Dendritic cell treated with granulocyte-macrophage colony-stimulating factor and Interleukin-4, amounts not matched to agents 40 ng/mL and 50 ng/mL, for 4 days (primary cell): ENCODE measurements around the gene RYR2.

Source experiments
- H3K27ac Mint-ChIP-seq: one replicate; pipeline ENCODE4 v1.8.0; 2022; ENCODE audit warnings: mild to moderate bottlenecking, mixed read lengths
- H3K27me3 Mint-ChIP-seq: one replicate; pipeline ENCODE4 v1.8.0; 2022; ENCODE audit warnings: mild to moderate bottlenecking, mixed read lengths
- H3K36me3 Mint-ChIP-seq: one replicate; pipeline ENCODE4 v1.8.0; 2022; ENCODE audit warnings: low read depth, mixed read lengths
- H3K4me1 Mint-ChIP-seq: one replicate; pipeline ENCODE4 v1.8.0; 2022; ENCODE audit warnings: low read depth, mixed read lengths
- H3K4me3 Mint-ChIP-seq: one replicate; pipeline ENCODE4 v1.8.0; 2022; ENCODE audit warnings: mild to moderate bottlenecking, moderate library complexity, mixed read lengths
- H3K9me3 Mint-ChIP-seq: one replicate; pipeline ENCODE4 v1.8.0; 2022; ENCODE audit warnings: mixed read lengths
- intact Hi-C: fragments of 100-400 bp; cut with micrococcal nuclease; formaldehyde crosslinking; loops from one replicate; pipeline ENCODE4 v1.15.0; 2022

Gene RYR2

DNA sequence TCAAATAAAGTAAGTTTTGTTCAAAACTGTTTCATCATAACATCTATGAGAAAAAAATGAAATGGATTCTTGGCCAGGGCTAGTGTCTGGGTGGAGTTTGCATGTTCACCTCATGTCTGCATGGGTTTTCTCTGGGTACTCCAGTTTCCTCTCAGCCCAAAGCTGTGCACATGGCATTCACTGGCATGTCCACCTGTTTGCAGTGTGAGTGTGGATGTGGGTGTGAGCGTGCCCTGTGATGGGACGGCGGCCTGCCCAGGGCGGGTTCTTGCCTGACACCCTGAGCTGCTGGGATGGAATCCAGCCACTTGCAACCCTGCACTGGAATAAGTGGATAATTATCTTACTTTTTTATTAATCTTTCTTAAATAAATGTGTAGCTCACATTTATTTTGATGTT lies 185.5 kb downstream of the RYR2 start:
- no peaks in the 10 kb centered on the region for H3K4me1 Mint-ChIP-seq
- H3K27me3 Mint-ChIP-seq: no peaks in the 10 kb centered on the region
- intact Hi-C loops: no loop called here
- no peaks in the 10 kb centered on the region for H3K9me3 Mint-ChIP-seq
- no peaks in the 10 kb centered on the region for H3K36me3 Mint-ChIP-seq
- no peak overlapping the region for H3K4me3 Mint-ChIP-seq
- H3K27ac Mint-ChIP-seq: no peak overlapping the region

DNA sequence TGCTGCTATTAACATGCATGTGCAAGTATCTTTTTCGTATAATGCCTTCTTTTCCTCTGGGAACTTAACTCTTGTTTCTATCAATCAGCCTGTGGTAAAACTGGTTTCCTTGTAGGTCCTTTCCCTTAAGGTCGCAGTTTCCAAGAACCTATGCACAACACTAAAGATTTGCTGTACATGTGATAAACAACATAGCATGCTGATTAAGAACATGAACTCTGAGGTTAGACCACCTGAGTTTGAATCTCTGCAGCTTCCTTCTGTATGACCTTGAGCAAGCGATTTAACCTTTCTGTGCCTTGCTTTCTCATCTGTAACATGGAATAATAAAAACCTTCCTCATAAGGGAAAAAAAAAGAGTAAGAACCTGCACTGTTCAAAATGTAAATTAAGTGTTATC lies 186.4 kb downstream of the RYR2 start:
- Mint-ChIP-seq H3K27me3 (no peaks in the 10 kb centered on the region), H3K27ac (no peak overlapping the region), H3K4me3 (no peak overlapping the region), H3K9me3 (no peaks in the 10 kb centered on the region), H3K36me3 (no peaks in the 10 kb centered on the region), H3K4me1 (no peaks in the 10 kb centered on the region)
- intact Hi-C loops: no loop called here

DNA sequence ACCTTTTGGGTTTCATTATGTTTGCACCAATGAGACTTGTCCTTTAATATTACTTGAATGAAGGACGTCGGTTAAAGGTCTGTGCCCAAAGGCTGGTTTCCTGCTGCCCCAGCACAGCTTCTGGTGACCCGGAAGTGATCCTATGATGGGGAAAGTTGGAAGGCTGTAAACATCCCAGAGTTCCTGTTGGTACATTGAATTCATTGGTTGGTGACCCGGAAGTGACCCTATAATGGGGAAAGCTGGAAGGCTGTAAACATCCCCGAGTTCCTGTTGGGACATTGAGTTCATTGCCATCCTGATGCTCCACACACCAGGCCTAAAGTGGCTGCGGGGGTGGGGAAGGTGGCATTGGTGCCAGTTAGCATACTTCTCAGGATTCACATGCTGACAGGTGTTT lies 187.3 kb downstream of the RYR2 start:
- Mint-ChIP-seq H3K36me3 (no peaks in the 10 kb centered on the region), H3K4me1 (no peaks in the 10 kb centered on the region), H3K27ac (no peak overlapping the region), H3K27me3 (no peaks in the 10 kb centered on the region), H3K4me3 (no peak overlapping the region), H3K9me3 (no peaks in the 10 kb centered on the region)
- intact Hi-C loops: no loop called here

DNA sequence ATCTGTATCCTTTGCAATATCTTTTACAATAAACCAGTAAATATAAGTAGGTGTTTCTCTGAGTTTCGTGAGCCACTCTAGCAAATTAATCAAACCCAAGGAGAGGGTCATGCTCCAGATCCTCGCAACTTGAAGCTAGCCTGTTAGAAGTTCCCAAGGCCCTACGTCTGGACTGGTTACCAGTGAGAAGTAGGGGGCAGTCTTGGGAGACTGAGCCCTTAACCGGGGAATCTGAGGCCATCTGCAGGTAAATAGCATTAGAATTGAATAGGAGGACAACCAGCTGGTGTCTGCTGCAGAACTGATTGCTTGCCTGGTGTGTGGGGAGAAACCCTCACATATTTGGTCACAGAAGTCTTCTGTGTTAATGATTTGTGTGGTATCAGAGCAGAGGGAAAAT lies 190.5 kb downstream of the RYR2 start:
- no peaks in the 10 kb centered on the region for H3K4me1 Mint-ChIP-seq
- intact Hi-C loops: no loop called here
- H3K9me3 Mint-ChIP-seq: no peaks in the 10 kb centered on the region
- H3K27ac Mint-ChIP-seq: no peak overlapping the region
- no peak overlapping the region for H3K4me3 Mint-ChIP-seq
- H3K27me3 Mint-ChIP-seq: no peaks in the 10 kb centered on the region
- H3K36me3 Mint-ChIP-seq: no peaks in the 10 kb centered on the region

DNA sequence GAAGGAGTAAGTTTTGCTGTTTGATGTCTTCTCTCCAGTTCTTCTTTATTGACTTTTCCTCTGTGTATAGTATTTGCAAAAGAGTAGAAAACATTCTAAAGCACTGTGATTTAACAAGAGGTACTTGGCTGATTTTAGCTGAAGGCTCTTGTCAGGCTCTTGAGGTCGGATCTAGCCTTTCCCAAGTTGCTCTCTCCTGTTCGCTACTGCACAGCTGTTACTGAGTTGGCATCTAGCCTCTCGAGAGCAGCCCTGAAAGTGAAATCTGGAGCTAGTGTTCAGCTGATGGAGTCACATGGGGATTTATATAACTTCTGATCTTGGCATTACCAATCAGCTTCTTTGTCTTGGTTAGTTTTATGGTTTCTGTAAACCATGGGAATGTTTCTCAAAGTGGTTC lies 193.1 kb downstream of the RYR2 start:
- intact Hi-C loops: no loop called here
- H3K36me3 Mint-ChIP-seq: no peaks in the 10 kb centered on the region
- H3K27ac Mint-ChIP-seq: no peak overlapping the region
- no peaks in the 10 kb centered on the region for H3K9me3 Mint-ChIP-seq
- H3K27me3 Mint-ChIP-seq: no peaks in the 10 kb centered on the region
- no peaks in the 10 kb centered on the region for H3K4me1 Mint-ChIP-seq
- H3K4me3 Mint-ChIP-seq: no peak overlapping the region

DNA sequence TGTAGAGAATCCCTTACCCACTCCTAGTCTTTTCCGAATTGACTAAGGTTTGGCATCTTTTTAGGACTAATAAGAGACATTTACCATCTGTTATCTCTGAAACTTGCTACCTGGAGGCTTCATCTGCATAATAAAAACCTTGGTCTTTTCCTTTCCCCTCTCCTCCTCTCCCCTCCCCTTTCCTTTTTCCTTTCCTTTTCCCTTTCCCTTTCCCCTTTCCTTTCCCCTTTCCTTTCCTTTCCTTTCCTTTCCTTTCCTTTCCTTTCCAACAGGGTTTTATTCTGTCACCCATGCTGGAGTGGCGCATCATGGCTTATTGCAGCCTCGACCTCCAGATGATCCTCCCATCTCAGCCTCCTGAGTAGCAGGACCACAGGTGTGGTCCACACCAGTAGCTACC lies 195.7 kb downstream of the RYR2 start:
- no peak overlapping the region for H3K27ac Mint-ChIP-seq
- H3K4me1 Mint-ChIP-seq: no peaks in the 10 kb centered on the region
- H3K4me3 Mint-ChIP-seq: no peak overlapping the region
- H3K27me3 Mint-ChIP-seq: no peaks in the 10 kb centered on the region
- no peaks in the 10 kb centered on the region for H3K36me3 Mint-ChIP-seq
- H3K9me3 Mint-ChIP-seq: no peaks in the 10 kb centered on the region
- intact Hi-C loops: no loop called here

DNA sequence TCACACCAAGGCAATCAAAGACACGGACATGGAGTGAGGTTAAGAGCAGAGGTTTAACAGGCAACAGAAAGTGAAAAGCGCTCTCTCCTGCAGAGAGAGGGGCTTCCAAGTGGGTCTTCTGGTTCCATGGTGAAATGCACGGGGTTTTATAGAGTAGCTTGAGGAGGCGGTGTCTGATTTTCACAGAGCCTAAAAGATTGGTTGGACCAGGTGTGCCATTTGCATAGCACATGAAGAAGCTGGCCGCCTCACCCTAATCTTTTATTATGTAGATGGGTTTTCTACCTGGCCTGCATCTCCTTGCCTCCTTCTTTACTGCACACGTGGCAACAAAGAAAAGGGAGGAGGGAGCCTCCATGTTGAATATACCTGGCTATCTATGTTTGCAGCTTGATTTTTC lies 197.3 kb downstream of the RYR2 start:
- H3K4me3 Mint-ChIP-seq: no peak overlapping the region

DNA sequence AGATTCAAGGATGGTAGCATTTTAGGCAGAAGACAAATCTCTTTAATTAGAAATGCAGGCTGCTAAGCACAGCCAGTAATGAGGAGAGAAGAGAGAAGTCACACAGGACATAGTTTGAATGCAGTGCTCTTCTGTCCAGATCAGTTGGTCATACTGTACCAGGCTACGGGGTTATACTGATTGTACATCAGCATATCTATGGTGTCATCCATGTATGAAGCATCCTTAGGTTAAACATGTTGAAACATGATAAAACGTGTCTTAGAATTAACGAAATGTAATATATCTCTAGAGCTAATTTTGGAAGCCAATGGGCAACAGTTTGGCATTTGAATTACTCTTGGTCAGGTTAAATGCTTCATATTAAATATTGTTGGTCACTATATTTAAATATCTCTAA lies 199.1 kb downstream of the RYR2 start:
- no peak overlapping the region for H3K4me3 Mint-ChIP-seq

More for the DNA sequence above, 197.3 kb downstream of the RYR2 start:
- Mint-ChIP-seq H3K4me1 (no peaks in the 10 kb centered on the region), H3K36me3 (no peaks in the 10 kb centered on the region), H3K27ac (no peak overlapping the region), H3K9me3 (no peaks in the 10 kb centered on the region), H3K27me3 (no peaks in the 10 kb centered on the region)
- intact Hi-C loops: no loop called here

DNA sequence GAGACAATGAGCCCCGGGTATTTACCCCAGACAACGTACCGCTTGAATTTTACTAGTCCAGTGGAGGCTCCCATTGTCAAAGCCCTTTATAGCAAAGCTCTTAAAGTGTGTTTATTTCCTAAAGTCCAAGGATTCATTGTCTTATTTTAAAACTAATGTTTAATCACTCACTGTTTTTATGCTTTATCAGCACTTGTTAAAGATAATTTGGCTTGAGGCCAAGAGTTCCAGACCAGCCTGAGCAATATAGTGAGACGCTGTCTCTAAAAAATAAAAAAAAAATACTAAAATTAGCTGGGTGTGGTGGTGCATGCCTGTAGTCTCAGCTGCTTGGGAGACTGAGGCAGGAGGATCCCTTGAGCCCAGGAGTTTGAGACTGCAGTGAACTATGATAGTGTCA lies 202.8 kb downstream of the RYR2 start:
- Mint-ChIP-seq H3K27ac (no peak overlapping the region), H3K4me3 (no peak overlapping the region), H3K36me3 (no peaks in the 10 kb centered on the region), H3K4me1 (no peaks in the 10 kb centered on the region), H3K9me3 (no peaks in the 10 kb centered on the region), H3K27me3 (no peaks in the 10 kb centered on the region)
- intact Hi-C loops: no loop called here

More for the DNA sequence above, 199.1 kb downstream of the RYR2 start:
- Mint-ChIP-seq H3K27me3 (no peaks in the 10 kb centered on the region), H3K9me3 (no peaks in the 10 kb centered on the region), H3K36me3 (no peaks in the 10 kb centered on the region), H3K4me1 (no peaks in the 10 kb centered on the region), H3K27ac (no peak overlapping the region)
- intact Hi-C loops: no loop called here

DNA sequence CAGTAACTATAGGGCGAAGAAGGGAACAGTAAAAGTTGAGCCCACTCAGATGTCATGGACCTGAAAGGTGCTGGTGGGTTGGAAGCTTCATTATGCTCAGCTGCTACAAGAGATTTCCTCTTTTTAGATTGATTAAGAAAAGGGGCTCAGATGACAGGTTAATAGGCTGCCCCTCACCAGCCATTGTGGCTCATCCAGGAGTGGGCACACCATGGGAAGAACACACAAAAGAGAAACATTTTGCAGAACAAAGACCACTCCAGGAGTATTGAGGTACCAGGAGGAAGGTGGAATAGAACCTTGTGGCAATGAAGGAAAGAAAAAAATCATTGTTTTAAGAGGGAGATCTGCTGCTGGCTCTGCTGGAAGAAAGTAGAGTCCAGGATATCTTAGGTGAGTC lies 205.5 kb downstream of the RYR2 start:
- H3K4me1 Mint-ChIP-seq: no peaks in the 10 kb centered on the region
- no peaks in the 10 kb centered on the region for H3K27me3 Mint-ChIP-seq
- no peak overlapping the region for H3K27ac Mint-ChIP-seq
- no peak overlapping the region for H3K4me3 Mint-ChIP-seq
- intact Hi-C loops: no loop called here
- H3K36me3 Mint-ChIP-seq: no peaks in the 10 kb centered on the region
- no peaks in the 10 kb centered on the region for H3K9me3 Mint-ChIP-seq

DNA sequence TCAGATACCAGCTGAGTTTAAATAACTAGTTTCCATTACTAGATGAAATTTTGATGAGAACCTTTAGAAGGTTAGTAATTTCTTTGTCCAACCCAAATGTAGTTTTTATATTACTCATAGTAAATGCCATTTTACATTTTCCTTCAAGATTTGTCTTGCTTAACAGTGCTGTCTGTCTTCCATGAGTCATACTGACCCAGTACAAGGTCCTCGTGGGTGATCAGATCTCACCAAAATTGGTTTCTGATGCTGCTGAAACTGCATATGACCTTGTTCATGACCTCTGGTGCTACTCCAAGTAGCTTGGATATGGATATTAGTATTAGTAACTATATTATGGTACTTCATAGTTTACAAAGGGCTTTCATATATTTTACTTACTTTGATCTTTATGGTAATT lies 207.1 kb downstream of the RYR2 start:
- Mint-ChIP-seq H3K27ac (no peak overlapping the region), H3K9me3 (no peaks in the 10 kb centered on the region), H3K27me3 (no peaks in the 10 kb centered on the region), H3K4me1 (no peaks in the 10 kb centered on the region), H3K4me3 (no peak overlapping the region), H3K36me3 (no peaks in the 10 kb centered on the region)
- intact Hi-C loops: no loop called here

DNA sequence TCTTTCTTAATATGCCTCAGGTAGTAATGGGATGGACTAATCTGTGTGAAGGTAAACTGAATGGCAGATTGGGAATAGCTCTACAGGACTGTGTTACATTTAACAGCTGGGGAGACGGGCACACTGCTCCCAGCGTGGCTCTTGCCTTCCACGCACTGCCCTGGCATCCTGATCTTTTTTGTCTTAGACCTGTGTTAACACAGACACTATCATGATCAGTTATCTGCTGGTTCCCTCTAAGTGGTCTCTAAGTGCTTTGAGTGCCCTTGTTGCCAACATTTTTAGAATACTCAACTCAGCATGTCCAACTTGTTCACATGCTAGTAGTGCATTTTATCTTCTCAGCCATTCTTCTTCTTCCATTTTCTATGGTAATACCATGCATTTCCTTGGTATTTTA lies 208.1 kb downstream of the RYR2 start:
- H3K27me3 Mint-ChIP-seq: no peaks in the 10 kb centered on the region
- H3K27ac Mint-ChIP-seq: no peak overlapping the region
- intact Hi-C loops: no loop called here
- no peaks in the 10 kb centered on the region for H3K36me3 Mint-ChIP-seq
- no peak overlapping the region for H3K4me3 Mint-ChIP-seq
- no peaks in the 10 kb centered on the region for H3K4me1 Mint-ChIP-seq
- no peaks in the 10 kb centered on the region for H3K9me3 Mint-ChIP-seq

DNA sequence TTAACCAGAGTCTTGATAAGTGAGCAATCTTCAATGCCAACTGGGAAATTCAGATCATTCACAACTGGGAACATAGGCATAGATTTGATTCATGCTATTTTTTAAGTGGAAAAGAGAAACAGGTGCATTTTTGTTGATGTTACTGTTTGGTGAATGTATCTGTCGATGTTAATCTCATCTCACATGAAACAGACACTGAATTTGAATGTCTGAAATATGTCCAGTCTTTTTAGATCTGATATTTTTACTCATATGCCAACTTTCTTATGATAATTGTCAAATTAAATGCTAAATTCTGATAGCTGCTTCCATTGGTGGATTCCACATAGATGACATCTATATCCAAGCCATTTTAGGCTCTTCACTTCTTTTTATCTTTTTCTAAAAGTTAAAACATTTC lies 213.1 kb downstream of the RYR2 start:
- H3K4me3 Mint-ChIP-seq: no peak overlapping the region
- peaks cover 24% of the 10 kb centered on the region for H3K9me3 Mint-ChIP-seq
- H3K27me3 Mint-ChIP-seq: no peaks in the 10 kb centered on the region
- H3K27ac Mint-ChIP-seq: no peak overlapping the region
- H3K36me3 Mint-ChIP-seq: no peaks in the 10 kb centered on the region
- intact Hi-C loops: no loop called here
- no peaks in the 10 kb centered on the region for H3K4me1 Mint-ChIP-seq

DNA sequence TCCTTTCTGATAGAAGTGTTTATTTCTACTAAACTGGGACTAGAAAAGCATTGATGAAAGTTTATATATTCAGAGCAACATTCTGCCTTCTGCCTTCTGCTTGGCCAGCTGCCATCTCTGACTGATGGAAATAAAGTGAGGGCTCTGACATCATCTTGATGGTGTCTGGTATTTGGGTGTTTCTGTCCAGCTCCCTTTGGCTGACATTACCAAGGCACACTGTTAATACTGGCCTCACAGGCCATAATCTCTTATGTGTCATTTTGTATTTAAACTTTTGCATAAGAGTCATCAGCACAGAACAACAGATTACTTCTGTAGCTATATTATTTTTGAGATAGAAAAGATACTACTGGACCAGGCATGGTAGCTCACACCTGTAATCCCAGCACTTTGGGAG lies 216.9 kb downstream of the RYR2 start:
- intact Hi-C loops: no loop called here
- H3K27me3 Mint-ChIP-seq: no peaks in the 10 kb centered on the region
- H3K27ac Mint-ChIP-seq: no peak overlapping the region

DNA sequence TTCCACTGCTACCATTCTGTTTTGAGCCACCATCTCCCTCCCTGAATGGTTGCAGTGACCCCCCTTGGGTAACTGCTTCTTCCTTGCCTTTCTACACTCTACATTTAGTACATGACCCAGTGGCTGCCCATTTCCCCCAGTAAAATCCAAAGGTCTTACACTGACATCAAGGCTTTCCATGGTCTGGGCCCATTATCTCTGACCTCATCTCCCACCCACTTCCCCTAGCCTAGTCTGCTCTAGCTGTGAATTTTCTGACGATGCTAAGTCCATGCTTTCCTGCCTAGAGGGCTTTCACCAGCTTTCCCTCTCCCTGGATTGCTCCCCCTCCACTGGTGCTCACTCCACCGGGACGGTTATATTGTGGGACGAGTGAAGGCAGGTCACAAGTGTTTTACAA lies 219.2 kb downstream of the RYR2 start:
- Mint-ChIP-seq H3K9me3 (peaks cover 17% of the 10 kb centered on the region), H3K4me1 (no peaks in the 10 kb centered on the region), H3K27ac (no peak overlapping the region), H3K4me3 (no peak overlapping the region), H3K36me3 (no peaks in the 10 kb centered on the region), H3K27me3 (no peaks in the 10 kb centered on the region)
- intact Hi-C loops: no loop called here

More for the DNA sequence above, 216.9 kb downstream of the RYR2 start:
- no peaks in the 10 kb centered on the region for H3K4me1 Mint-ChIP-seq
- no peaks in the 10 kb centered on the region for H3K36me3 Mint-ChIP-seq
- H3K4me3 Mint-ChIP-seq: no peak overlapping the region
- peaks cover 24% of the 10 kb centered on the region for H3K9me3 Mint-ChIP-seq

DNA sequence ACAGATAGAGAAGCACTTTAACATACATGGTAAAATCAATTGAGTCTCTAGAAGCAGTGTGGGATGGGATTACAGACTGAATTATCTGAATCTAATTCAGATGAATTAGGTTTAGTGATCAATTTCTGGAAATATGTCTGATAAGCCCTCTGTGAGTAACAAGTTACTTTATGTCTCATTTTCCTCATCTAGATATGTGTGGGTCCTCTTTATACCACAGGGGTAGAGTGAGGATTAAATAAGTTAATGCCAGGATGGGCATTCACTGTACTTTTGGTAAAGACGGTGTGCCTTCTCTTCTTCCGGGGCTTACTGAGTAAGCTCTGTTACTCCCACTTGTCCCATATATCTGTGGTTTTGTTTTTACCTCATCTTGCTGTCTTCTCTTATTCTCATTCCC lies 225.8 kb downstream of the RYR2 start:
- Mint-ChIP-seq H3K4me3 (no peak overlapping the region), H3K36me3 (no peaks in the 10 kb centered on the region), H3K9me3 (no peaks in the 10 kb centered on the region), H3K4me1 (no peaks in the 10 kb centered on the region), H3K27ac (no peak overlapping the region), H3K27me3 (no peaks in the 10 kb centered on the region)
- intact Hi-C loops: no loop called here
